PC-9 (cell line): Measurements from ENCODE around the gene ERCC3. TPM values are rescaled to one million over a fixed set of nuclear protein-coding genes. Genes with fewer than 3 reads are reported as not detected.

Experiments used
- BruUV-seq: library from RNA; stranded (reverse); fragments of 400-500 nt; replicated peaks from 2 replicates; lab custom pipeline; 2021; lab: Mats Ljungman, UMichigan
- CTCF ChIA-PET: fragments of 300-600 bp; sonication (Branson Sonifier 250); formaldehyde crosslinking; loops from one replicate; lab custom pipeline; 2022; ENCODE audit warnings: antibody characterized with exemption; lab: Charles Lee
- POLR2A ChIA-PET: fragments of 300-600 bp; sonication (Branson Sonifier 250); formaldehyde crosslinking; loops from one replicate; lab custom pipeline; 2022; ENCODE audit warnings: antibody characterized with exemption; ENCODE audit not compliant: unreplicated experiment; lab: Charles Lee
- DNase-seq, 2 experiments: peaks; one replicate each; pipeline versions ENCODE4 v3.0.0 to v3.0.0-alpha.2; 2015 to 2022; ENCODE audit warnings: mixed read lengths in 1 of 2
- H2AFZ ChIP-seq: fragments of 200-600 bp; sonication (generic); 2 replicates; pipeline ENCODE4 v1.8.1; 2017; ENCODE audit warnings: antibody characterized with exemption
- H3F3A ChIP-seq: fragments of 200-600 bp; sonication (generic); 2 replicates; pipeline ENCODE4 v1.8.1; 2017; ENCODE audit warnings: antibody characterized with exemption, mild to moderate bottlenecking, low read depth; ENCODE audit not compliant: insufficient read depth
- H3K27ac ChIP-seq: fragments of 200-600 bp; sonication (generic); 2 replicates; pipeline ENCODE4 v1.6.1; 2016; ENCODE audit warnings: mixed run types
- H3K27me3 ChIP-seq: fragments of 200-600 bp; sonication (generic); 2 replicates; pipeline ENCODE4 v1.6.1; 2016; ENCODE audit warnings: low read depth, mixed run types; ENCODE audit not compliant: insufficient read depth
- H3K36me3 ChIP-seq: fragments of 200-600 bp; sonication (generic); 2 replicates; pipeline ENCODE4 v1.6.1; 2016; ENCODE audit warnings: low read depth, mixed run types
- H3K4me1 ChIP-seq: fragments of 200-600 bp; sonication (generic); replicated peaks from 2 replicates; pipeline ENCODE4 v1.6.1; 2016; ENCODE audit warnings: mixed run types; ENCODE audit not compliant: insufficient read depth
- H3K4me2 ChIP-seq: fragments of 200-600 bp; sonication (generic); 2 replicates; pipeline ENCODE4 v1.6.1; 2017; ENCODE audit warnings: mixed run types
- H3K4me3 ChIP-seq: fragments of 200-600 bp; sonication (generic); 2 replicates; pipeline ENCODE4 v1.6.1; 2016; ENCODE audit warnings: mixed run types
- H3K79me2 ChIP-seq: fragments of 200-600 bp; sonication (generic); 2 replicates; pipeline ENCODE4 v1.6.1; 2017; ENCODE audit warnings: low read depth, mixed run types
- H3K9me2 ChIP-seq: fragments of 200-600 bp; sonication (generic); 2 replicates; pipeline ENCODE4 v1.8.1; 2017; ENCODE audit warnings: mild to moderate bottlenecking; ENCODE audit not compliant: insufficient read depth
- H3K9me3 ChIP-seq: fragments of 200-600 bp; sonication (generic); 2 replicates; pipeline ENCODE4 v1.8.1; 2016; ENCODE audit warnings: low read depth; ENCODE audit not compliant: insufficient read depth
- H4K20me1 ChIP-seq: fragments of 200-600 bp; sonication (generic); 2 replicates; pipeline ENCODE4 v1.8.1; 2017; ENCODE audit not compliant: insufficient read depth
- EZH2 ChIP-seq: fragments of 200-600 bp; sonication (generic); IDR thresholded peaks from 2 replicates; pipeline ENCODE4 v1.8.0; 2017; ENCODE audit warnings: antibody characterized with exemption, low read depth
- intact Hi-C: fragments of 100-400 bp; cut with micrococcal nuclease; formaldehyde crosslinking; loops from one replicate; pipeline ENCODE4 v1.10.0; 2022; ENCODE audit not compliant: unreplicated experiment
- total RNA-seq: library from RNA; stranded (reverse); gene quantifications from 2 replicates; pipeline ENCODE4 v1.2.3, GENCODE V29; 2021
- TF ChIP-seq, protein P1 (sequence below): fragments of 200-600 bp; sonication (generic); conservative IDR thresholded peaks from 2 replicates; pipeline ENCODE4 v1.6.1; 2017; ENCODE audit warnings: mixed run types, antibody characterized with exemption, mild to moderate bottlenecking, moderate library complexity

Gene ERCC3
- total RNA-seq, 1 experiment from 2014 or later, result 73.2 TPM

DNA sequence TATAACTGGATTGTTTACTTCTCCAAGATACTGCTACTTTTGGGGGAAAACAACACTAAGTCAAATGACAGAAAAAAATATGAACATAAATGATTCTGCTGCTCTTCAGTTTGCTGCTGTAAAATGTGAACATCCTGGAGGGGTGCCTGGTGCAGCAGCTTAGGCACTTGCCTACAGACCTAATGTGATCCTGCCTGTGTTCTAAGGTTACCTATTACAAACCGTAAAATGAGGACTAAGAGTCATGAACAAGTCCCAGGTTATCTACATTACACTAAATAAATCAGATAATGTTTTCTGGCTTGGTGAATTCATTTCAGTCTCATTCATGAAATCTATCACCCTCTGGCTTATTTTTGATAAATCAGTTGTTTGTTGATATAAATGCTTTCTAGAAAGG, 38.4 kb upstream of the ERCC3 start:
- no TSS peak for BruUV-seq
- POLR2A ChIA-PET, result interaction anchor here (0.7 kb wide), 1 partner anchor 139 kb away, joined by 3 read pairs; no protein-coding TSS in a partner anchor

DNA sequence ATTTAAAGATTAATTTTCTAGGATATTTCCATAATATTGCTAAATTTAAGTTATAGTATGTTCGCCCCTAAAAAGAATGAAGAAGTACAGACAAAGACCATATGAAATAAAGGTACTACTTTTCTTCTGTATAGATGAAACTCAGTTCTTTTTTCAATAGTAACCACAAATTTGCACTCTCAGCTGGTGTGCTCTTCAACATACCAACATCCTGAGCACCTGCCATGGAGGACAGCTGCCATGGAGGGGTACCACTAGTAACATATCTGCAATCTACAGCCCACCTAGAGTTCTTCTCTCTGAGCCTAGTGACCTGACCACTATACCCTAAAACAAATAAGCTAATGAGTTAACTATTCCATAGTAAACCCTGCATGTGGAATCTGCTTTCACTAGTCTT, 36.8 kb upstream of the ERCC3 start:
- no peaks in the 10 kb centered on the region for H3K79me2 ChIP-seq
- peaks cover 15% of the 10 kb centered on the region for H3F3A ChIP-seq
- H3K27ac ChIP-seq, result no peak overlapping the region
- no peaks in the 10 kb centered on the region for H3K27me3 ChIP-seq
- no peak for DNase-seq
- no peak overlapping the region for H3K4me2 ChIP-seq
- no peak overlapping the region for H2AFZ ChIP-seq
- no TSS peak for BruUV-seq
- H3K9me2 ChIP-seq, result no peaks in the 10 kb centered on the region
- H4K20me1 ChIP-seq, result no peaks in the 10 kb centered on the region
- CTCF ChIA-PET, result no interaction called here
- intact Hi-C loops, result no loop called here
- no peaks in the 10 kb centered on the region for H3K4me1 ChIP-seq
- H3K36me3 ChIP-seq, result peaks cover 18% of the 10 kb centered on the region
- no peaks in the 10 kb centered on the region for H3K9me3 ChIP-seq
- TF ChIP-seq, protein P1, sequence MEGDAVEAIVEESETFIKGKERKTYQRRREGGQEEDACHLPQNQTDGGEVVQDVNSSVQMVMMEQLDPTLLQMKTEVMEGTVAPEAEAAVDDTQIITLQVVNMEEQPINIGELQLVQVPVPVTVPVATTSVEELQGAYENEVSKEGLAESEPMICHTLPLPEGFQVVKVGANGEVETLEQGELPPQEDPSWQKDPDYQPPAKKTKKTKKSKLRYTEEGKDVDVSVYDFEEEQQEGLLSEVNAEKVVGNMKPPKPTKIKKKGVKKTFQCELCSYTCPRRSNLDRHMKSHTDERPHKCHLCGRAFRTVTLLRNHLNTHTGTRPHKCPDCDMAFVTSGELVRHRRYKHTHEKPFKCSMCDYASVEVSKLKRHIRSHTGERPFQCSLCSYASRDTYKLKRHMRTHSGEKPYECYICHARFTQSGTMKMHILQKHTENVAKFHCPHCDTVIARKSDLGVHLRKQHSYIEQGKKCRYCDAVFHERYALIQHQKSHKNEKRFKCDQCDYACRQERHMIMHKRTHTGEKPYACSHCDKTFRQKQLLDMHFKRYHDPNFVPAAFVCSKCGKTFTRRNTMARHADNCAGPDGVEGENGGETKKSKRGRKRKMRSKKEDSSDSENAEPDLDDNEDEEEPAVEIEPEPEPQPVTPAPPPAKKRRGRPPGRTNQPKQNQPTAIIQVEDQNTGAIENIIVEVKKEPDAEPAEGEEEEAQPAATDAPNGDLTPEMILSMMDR, result no peak
- POLR2A ChIA-PET, result no interaction called here
- no peak overlapping the region for H3K4me3 ChIP-seq

More for the DNA sequence above, 38.4 kb upstream of the ERCC3 start:
- H3K4me3 ChIP-seq, result no peak overlapping the region
- H3K27me3 ChIP-seq, result no peaks in the 10 kb centered on the region
- H4K20me1 ChIP-seq, result no peaks in the 10 kb centered on the region
- CTCF ChIA-PET, result no interaction called here
- no peak for DNase-seq
- no peaks in the 10 kb centered on the region for H3K4me1 ChIP-seq
- H3K79me2 ChIP-seq, result no peaks in the 10 kb centered on the region
- TF ChIP-seq, protein P1, result no peak
- TF ChIP-seq EZH2, result no peak
- no peaks in the 10 kb centered on the region for H3K9me3 ChIP-seq
- H3K4me2 ChIP-seq, result no peak overlapping the region
- peaks cover 7% of the 10 kb centered on the region; the same call in 1 of the 2 replicates for H3F3A ChIP-seq
- intact Hi-C loops, result no loop called here
- H2AFZ ChIP-seq, result no peak overlapping the region
- peaks cover 15% of the 10 kb centered on the region; the same call in 1 of the 2 replicates for H3K36me3 ChIP-seq
- H3K9me2 ChIP-seq, result no peaks in the 10 kb centered on the region
- H3K27ac ChIP-seq, result no peak overlapping the region

DNA sequence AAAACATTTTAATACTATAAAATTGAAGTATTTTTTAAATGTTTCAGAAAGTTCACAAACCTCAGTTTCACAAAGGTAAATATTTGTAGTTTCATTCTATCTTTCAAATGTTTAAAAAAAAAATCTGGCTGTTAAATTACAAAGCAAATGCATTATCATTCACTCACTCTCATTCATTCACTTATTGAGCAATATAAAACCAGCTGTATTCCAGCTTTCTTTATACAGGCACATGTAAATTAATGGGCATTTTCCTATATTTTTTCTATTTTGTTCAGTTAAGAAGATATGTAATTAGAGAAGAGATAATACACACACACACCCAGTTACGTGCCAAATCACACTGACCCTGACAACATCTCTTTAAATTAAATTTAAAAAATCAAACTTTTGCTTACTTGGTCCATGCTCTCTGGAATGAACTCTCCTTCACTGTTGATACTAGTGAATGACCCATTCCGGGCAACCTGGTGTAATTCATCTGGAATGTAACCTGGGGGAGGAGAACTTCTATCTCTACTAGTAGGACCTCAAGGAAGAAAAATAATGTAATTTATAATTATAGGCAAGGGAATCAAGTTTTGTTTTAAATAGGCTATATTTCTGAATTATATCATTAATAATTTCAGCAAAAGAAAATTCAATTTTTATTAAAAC, 32.5 kb upstream of the ERCC3 start:
- no peaks in the 10 kb centered on the region for H4K20me1 ChIP-seq
- ChIA-PET POLR2A (no interaction called here), CTCF (interaction anchor here (0.5 to 2.0 kb wide), 4 partner anchors 126 to 179 kb away, joined by 3 to 6 read pairs (median 4); no protein-coding TSS in a partner anchor)
- H3K27ac ChIP-seq, result no peak overlapping the region
- peaks cover 26% of the 10 kb centered on the region for H3F3A ChIP-seq
- no peak overlapping the region for H3K4me3 ChIP-seq
- no peaks in the 10 kb centered on the region for H3K79me2 ChIP-seq
- no peak for DNase-seq
- no peak for TF ChIP-seq EZH2
- TF ChIP-seq, protein P1, result no peak
- peaks cover 16% of the 10 kb centered on the region for H3K36me3 ChIP-seq
- H3K9me3 ChIP-seq, result no peaks in the 10 kb centered on the region
- BruUV-seq, result no TSS peak
- no peak overlapping the region for H3K4me2 ChIP-seq
- no peaks in the 10 kb centered on the region for H3K9me2 ChIP-seq
- intact Hi-C loops, result loop anchor here (10.0 kb wide), 2 partner anchors 88 to 318 kb away; partner anchors contain the start of genes GPR17 and PROC
- H3K4me1 ChIP-seq, result no peaks in the 10 kb centered on the region
- H3K27me3 ChIP-seq, result no peaks in the 10 kb centered on the region
- no peak overlapping the region for H2AFZ ChIP-seq
